Measurements from ENCODE around the gene NLGN1. TPM values are rescaled to one million over a fixed set of nuclear protein-coding genes. Genes with fewer than 3 reads are reported as not detected.

NLGN1 gene
- total RNA-seq, 1 experiment from 2014 or later, result 5.2 TPM

DNA sequence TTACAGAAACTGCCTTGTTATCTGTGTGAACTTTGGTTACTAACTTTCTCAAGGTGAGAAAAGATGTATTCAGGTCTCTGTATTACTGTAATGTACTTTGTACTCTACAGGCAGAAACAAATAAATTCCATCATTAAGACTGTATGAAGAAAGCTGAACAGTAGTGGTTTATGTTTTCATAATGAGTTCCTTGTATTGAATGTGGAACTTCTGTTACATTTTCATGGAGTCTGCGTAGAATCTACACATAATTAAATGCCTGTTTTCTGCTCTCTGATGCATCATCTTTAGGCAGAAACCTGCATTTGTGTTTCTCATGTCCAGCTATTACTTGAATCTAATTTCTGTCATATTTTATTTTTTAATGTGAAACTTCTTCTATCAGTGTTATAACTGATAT is 302.8 kb downstream of the NLGN1 start:
- no peak overlapping the region for H2BK15ac ChIP-seq (ENCODE audit: low read depth, low read length)
- peaks cover 6 to 10% of the 10 kb centered on the region in 2 experiments; a peak in 3 of 5 replicates for H3K9me3 Mint-ChIP-seq
- no peak overlapping the region for H4K8ac ChIP-seq (replicated peaks; ENCODE audit: insufficient read length, low read depth, low read length)
- no peaks in the 10 kb centered on the region for H3K79me2 ChIP-seq (ENCODE audit: insufficient read depth, low read length)
- no peak overlapping the region for H3K9ac ChIP-seq (ENCODE audit: extremely low read depth, insufficient read length, low read length)
- no peak overlapping the region for H4K91ac ChIP-seq (ENCODE audit: insufficient read length, low read depth, low read length)
- DNase-seq, result no peak
- H2AK5ac ChIP-seq (ENCODE audit: insufficient read length, low read length), result no peak overlapping the region
- no peak overlapping the region for H3T11ph ChIP-seq (ENCODE audit: low read length)
- H4K20me1 ChIP-seq (ENCODE audit: control insufficient read depth, insufficient read depth, insufficient read length), result no peaks in the 10 kb centered on the region
- no peak overlapping the region for H2BK120ac ChIP-seq (ENCODE audit: low read depth, low read length, poor library complexity, severe bottlenecking)
- no peak overlapping the region for H2BK12ac ChIP-seq (ENCODE audit: insufficient read length, low read depth, low read length)
- H3K4me1 ChIP-seq (ENCODE audit: insufficient read depth, low read length), result no peaks in the 10 kb centered on the region
- no peaks in the 10 kb centered on the region for H3K79me1 ChIP-seq (ENCODE audit: insufficient read depth, low read depth, low read length, poor library complexity, severe bottlenecking)
- no peak overlapping the region for H2BK20ac ChIP-seq (ENCODE audit: low read depth, low read length, poor library complexity, severe bottlenecking)
- no peak overlapping the region for H3K27ac Mint-ChIP-seq
- no peak overlapping the region for H3K4ac ChIP-seq (ENCODE audit: low read depth, low read length)
- WGBS (ENCODE audit: extremely low coverage, insufficient read length, low lambda C conversion rate), result no CpG with 5 or more reads among the region's 1 CpG
- H2BK5ac ChIP-seq (ENCODE audit: insufficient read length, low read length), result no peak overlapping the region
- no peak overlapping the region for H3K4me2 ChIP-seq (ENCODE audit: insufficient read depth, insufficient read length, low read length)
- H3K27me3 Mint-ChIP-seq (ENCODE audit: low read depth), result no peaks in the 10 kb centered on the region
- no peak overlapping the region for H3K23ac ChIP-seq (ENCODE audit: insufficient read length, low read depth, low read length)
- no peaks in the 10 kb centered on the region for H3K9me3 ChIP-seq (ENCODE audit: control insufficient read depth, low read depth, low read length)
- no peak overlapping the region for H3K4me3 Mint-ChIP-seq
- H2AFZ ChIP-seq (ENCODE audit: low read length), result no peak overlapping the region
- H3K36me3 Mint-ChIP-seq (ENCODE audit: insufficient read depth in 1 of 3, low read depth in 3 of 3), result peaks cover 9 to 12% (median 9%) of the 10 kb centered on the region in 3 experiments
- H3K14ac ChIP-seq (ENCODE audit: insufficient read depth, low read length), result no peak overlapping the region
- no peaks in the 10 kb centered on the region for H3K23me2 ChIP-seq (ENCODE audit: insufficient read length, low read depth, low read length, poor library complexity, severe bottlenecking)
- H3K56ac ChIP-seq (ENCODE audit: insufficient read length, low read depth, low read length), result no peak overlapping the region
- no peak overlapping the region for H4K5ac ChIP-seq (ENCODE audit: insufficient read length, low read depth, low read length)
- H3K27me3 ChIP-seq (ENCODE audit: insufficient read depth, low read length), result no peaks in the 10 kb centered on the region
- H3K18ac ChIP-seq (ENCODE audit: insufficient read length, low read depth, low read length), result no peak overlapping the region
- peaks cover 9 to 22% of the 10 kb centered on the region in 2 experiments for H3K4me1 Mint-ChIP-seq
- TF ChIP-seq CTCF (conservative IDR thresholded peaks at IDR 0.05), result no peak
- no peak overlapping the region for H3K27ac ChIP-seq (ENCODE audit: insufficient read length, low read depth, low read length)

All from H9 (cell line).